D721Med (cell line): ENCODE results near the gene ALOX12.
"Not testable (repeated sequence)": the region's sequence is repeated elsewhere in the genome, so short reads cannot be mapped to it uniquely, and the experiment has no call there.

Experiments
- DNase-seq: peaks from one replicate; pipeline ENCODE4 v3.0.0; 2011; ENCODE audit warnings: low spot score; ENCODE audit not compliant: insufficient read length
- FAIRE-seq: peaks from 2 replicates; lab custom pipeline; 2011; peaks lifted over from hg19 to GRCh38; lab: Jason Lieb, UNC
- TF ChIP-seq, protein P1 (sequence below): IDR thresholded peaks from 2 replicates; pipeline ENCODE4 v1.5.1; 2012; ENCODE audit warnings: mild to moderate bottlenecking, control low read depth; ENCODE audit not compliant: insufficient read depth; ENCODE audit errors: missing control alignments

The ALOX12 gene

DNA sequence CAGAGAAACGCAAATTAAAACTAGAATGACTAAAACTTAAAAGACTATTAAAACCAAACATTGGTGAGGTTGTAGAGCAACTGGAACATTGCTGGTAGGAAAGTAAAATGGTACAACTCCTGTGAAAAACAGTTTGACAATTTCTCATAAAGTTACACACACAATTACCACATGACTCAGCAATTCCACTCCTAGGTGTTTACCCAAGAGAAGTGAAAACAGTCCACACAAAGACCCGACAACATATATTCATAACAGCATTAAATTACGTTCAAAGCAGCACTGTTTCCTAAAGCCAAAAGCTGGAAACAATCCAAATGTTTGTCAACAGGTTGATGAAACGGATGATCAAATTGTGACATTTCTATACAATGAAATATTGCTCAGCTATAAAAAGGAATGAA is 26.5 kb upstream of the ALOX12 start:
- DNase-seq (no peak), FAIRE-seq (no peak)
- TF ChIP-seq, protein P1, sequence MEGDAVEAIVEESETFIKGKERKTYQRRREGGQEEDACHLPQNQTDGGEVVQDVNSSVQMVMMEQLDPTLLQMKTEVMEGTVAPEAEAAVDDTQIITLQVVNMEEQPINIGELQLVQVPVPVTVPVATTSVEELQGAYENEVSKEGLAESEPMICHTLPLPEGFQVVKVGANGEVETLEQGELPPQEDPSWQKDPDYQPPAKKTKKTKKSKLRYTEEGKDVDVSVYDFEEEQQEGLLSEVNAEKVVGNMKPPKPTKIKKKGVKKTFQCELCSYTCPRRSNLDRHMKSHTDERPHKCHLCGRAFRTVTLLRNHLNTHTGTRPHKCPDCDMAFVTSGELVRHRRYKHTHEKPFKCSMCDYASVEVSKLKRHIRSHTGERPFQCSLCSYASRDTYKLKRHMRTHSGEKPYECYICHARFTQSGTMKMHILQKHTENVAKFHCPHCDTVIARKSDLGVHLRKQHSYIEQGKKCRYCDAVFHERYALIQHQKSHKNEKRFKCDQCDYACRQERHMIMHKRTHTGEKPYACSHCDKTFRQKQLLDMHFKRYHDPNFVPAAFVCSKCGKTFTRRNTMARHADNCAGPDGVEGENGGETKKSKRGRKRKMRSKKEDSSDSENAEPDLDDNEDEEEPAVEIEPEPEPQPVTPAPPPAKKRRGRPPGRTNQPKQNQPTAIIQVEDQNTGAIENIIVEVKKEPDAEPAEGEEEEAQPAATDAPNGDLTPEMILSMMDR, result no peak

DNA sequence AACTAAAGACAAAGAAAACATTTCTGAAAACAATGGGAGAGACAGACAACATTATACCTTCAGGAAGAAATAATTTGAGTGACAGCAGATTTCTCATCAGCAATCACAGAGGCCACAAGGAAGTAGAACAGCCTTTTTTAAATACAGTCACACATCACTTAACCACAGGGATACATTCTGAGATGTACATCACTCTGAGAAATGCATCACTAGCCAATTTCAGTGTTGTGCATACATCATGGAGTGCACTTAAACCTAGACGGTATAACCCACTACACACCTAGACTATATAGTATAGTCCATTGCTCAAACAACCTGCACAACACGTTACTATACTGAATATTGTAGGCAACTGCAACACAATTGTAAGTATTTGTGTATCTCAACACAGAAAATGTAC is 24.9 kb upstream of the ALOX12 start:
- no peak for FAIRE-seq

DNA sequence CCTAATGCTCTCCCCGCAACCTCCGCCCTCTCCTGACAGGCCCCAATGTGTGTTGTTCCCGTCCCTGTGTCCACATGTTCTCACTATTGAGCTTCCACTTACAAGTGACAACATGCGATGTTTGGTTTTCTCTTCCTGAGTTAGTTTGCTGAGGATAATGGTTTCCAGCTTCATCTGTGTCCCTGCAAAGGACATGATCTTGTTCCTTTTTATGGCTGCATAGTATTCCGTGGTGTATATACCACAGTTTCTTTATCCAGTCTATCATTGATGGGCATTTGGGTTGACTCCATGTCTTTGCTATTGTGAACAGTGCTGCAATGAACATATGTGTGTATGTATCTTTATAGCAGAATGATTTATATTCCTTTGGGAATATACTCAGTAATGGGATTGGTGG is 16.4 kb upstream of the ALOX12 start:
- not testable (repeated sequence) for FAIRE-seq, DNase-seq

More for the DNA sequence above, 24.9 kb upstream of the ALOX12 start:
- TF ChIP-seq, protein P1, result no peak
- DNase-seq, result no peak

DNA sequence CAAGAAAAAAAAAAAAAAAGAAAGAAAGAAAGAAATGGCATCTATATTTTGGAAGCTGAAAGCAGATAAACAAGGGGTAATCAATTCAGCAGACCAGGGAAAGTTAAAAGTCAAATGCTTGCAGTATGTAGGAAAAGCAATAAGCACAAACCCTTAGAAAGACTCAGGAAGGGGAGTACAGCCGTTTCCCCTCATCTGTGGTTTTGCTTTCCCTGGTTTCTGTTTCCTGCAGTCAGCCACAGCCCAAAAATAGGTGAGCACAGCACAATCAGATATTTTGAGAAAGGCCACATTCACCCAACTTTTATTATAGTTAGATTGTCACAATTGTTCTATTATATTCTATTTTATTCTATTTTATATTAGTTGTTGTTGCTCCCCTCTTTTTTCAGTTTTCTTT is 14.4 kb upstream of the ALOX12 start:
- no peak for FAIRE-seq

DNA sequence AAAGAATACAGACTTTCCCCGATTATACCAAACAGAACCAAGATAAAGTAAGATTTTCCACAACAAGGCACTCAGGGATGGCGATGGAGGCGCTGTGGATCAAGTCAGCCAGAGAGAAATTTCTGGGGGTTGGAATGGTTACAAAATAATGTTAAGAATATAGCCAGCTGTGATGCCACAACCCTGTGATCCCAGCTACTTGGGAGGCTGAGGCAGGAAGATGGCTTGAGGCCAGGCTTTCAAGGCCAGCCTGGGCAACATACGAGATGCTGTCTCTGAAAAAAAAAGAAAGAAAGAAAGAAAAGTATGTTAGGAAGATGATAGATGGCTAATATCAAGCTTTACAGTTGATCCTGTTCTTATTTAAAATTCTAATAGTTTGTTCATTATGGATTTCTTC is 10.6 kb upstream of the ALOX12 start:
- DNase-seq, result no peak
- FAIRE-seq, result no peak
- TF ChIP-seq, protein P1, result no peak

More for the DNA sequence above, 14.4 kb upstream of the ALOX12 start:
- DNase-seq, result no peak
- TF ChIP-seq, protein P1, result no peak

DNA sequence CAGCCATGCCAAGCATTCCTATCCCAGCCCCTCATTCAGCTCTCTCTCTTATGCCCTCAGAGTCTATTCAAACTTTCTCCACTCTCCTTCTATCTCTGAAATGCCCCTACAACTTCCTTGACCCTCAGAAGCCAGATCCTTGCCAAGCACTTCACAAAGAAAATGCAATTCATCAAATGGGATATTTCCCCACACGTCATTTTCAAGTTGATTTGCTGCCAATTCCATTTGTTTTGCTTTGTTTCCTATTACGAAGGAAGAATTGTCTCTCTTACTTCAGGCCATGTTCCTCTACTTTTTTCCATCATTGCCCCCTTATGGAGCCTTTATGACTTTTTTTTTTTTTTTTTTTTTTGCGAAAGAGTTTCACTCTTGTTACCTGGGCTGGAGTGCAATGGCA is 9.2 kb upstream of the ALOX12 start:
- FAIRE-seq (no peak), DNase-seq (no peak)
- TF ChIP-seq, protein P1, result no peak

DNA sequence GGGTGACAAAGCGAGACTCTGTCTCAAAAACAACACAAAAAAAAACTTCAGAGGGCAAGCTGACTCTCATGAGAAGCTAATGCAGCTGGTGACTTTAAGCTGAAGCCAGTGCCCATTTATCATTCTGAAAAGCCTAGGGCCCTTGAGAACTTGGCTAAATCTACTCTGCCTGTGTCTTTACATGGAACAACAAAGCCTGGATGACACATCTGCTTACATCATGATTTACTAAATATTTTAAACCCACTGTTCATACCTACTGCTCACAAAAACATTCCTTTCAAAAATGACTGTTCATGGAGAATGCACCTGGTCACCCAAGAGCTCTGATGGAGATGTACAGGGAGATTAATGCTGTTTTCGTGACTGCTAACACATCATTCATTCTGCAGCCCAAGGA is 6.1 kb upstream of the ALOX12 start:
- FAIRE-seq (no peak), DNase-seq (no peak)
- TF ChIP-seq, protein P1, result no peak

DNA sequence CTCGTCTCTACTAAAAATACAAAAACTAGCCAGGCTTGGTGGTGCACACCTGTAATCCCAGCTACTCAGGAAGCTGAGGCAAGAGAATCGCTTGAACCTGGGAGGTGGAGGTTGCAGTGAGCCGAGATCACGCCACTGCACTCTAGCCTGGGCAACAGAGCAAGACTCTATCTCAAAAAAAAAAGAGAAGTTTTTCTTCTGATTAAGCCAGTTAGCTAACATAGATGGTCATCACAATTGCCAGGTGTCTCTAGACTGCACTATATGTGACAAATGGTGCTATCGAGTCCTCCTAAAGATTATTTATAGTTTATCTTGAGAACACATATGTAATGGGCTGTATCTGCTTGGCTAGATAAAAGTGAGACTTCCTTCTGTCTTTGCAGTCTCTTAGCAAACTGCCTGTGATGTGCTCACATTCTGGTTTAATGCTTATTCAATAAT is 2.2 kb upstream of the ALOX12 start:
- not testable (repeated sequence) for DNase-seq, FAIRE-seq
